ENCODE results near the gene IL36A.

The IL36A gene

GRCh38 chr2:113005030-113005509 is at the start of gene IL36A:
Gene IL36A, plus strand, starts transcription at chr2:113005459. Its CDS starts 413 bp downstream, at chr2:113005872.
- no peak for DNase-seq (ENCODE audit: low read depth)

DNA sequence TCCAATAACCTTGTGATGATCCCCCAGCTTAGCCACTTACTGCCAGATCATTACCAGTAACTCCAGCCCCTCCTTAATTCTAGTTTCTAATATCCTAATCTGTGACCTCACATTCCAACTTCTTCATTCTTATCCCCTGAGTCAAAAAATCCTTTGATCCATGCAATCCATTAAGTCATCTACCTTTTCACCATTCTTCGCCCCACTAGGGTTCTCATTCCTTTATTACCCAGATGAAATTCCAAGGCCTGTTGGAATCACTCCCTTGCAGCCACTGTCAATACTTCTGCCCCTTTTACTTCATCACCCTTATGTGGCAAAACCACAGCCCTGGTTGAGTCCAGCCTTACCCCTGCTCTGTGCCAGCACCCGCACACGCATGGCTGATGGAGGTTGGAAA is 47.7 kb upstream of the IL36A start:
- no peak for DNase-seq (ENCODE audit: low read depth)

DNA sequence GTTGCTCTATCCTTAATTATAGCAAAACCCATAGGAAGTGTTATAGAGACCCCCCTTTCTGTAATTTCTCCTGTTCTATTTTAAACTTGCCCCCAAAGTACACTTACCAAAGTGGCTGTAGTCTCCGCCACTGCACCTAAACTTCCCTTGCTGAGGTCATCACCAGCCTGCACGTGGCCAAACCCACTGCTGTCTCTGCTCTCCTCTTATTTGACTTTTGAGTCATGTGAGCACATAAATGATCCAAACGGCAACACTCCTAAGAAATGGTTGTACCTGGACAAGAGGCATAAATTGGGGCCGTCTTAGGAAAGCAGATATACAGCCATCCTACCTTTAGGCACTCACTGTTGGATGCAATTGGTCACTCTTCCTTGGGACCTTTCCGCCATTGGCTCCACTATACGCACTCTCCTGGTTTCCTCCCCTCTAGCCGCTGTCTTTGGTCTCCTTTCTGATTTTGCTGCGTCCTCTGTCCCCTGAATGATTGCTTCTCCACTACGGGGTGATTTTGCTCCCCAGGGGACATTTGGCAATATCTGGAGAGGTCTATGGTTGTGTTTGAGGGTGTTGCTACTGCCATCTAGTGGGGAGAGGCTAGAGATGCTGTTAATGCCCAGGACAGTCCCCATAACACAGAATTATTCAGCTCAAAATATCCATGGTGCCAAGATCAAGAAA is 46.7 kb upstream of the IL36A start:
- DNase-seq (ENCODE audit: low read depth) = peak; percentile 49

DNA sequence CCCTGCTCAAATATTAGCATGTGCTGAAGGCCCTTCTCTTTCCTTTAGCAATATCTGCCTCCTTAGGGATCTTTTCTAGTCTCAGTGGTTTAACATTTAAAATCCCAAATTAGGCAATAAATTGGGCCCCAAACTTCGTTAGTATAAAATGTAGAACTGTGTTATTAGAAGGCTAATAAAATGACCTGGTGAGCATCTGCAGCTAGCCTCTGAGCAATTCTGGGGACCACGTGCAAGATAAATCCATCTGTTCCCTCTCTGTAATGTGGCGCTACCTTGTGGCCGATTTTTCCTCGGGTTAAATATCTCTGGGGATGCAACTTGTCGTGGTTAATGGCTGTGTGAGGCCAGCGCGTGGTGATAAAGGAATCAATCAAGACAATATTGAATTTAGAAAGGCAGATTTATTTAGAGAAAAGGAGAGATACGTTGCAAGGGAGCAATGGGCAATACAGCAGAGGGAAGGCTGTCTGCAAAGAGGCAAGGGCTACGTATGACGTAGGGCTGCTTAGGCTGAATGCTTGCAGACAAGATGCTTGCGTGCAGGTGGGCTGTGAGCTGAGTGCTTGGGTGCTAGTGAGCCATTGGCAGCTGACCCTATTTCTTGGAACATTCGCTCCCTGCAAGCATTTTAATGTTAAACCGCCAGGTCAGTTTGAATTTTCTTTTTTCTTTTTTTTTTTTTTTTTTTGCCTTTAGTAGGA is 46.0 kb upstream of the IL36A start:
- no peak for DNase-seq (ENCODE audit: low read depth)

GRCh38 chr2:112960230-112960825 is 44.9 kb upstream of the IL36A start:
- no peak for DNase-seq (ENCODE audit: low read depth)

GRCh38 chr2:112962308-112963175 is 42.7 kb upstream of the IL36A start:
- no peak for DNase-seq (ENCODE audit: low read depth)

DNA sequence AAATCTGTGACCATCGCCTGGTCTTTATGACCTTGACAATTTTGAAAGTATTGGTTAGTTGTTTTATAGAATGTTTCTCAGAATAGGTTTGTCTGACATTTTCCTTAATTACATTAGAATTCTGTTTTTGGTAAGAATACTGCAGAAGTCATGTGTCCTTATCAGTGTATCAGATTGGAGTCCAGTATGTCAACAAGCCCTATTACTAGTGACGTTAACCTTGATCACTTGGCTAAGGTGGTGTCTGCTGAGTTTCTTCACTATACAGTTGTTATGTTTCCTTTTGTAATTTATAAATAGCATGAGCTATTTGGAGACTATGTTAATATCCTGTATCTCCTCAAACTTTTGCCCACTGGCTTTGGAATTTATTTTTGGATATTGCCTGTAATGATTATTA is 38.2 kb upstream of the IL36A start:
- DNase-seq (ENCODE audit: low read depth) = no peak

DNA sequence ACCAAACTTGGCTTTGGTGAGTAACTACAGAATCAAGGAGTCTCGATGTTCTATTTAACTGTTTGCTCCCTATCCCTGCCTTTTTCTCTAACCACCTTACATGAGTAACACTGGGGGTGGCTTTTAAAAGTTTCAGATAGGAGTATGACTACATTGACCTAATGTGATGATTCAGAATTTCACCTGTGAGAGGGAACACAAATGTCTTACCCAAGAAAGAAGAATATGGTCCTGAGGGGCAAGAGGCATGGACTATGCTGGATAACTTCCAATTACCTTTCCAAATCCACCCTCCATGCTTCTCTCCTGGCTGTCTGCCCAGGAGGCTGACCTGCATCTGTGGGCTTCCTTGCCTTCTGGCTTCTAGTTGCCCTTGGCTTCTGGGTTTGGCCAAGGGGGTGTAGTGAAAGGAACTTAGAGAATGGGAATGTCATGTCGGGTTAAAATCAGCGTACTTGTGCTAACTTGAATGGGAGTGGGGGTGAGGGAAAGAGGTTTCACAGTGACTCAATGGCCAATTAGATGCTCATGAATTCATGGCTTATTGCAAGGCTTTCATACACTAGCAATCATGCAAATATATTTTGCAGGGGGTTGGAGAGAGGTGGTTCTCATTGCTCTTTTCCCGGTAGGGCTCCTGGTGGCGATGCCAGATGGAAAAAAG is 32.7 kb upstream of the IL36A start:
- no peak for DNase-seq (ENCODE audit: low read depth)

DNA sequence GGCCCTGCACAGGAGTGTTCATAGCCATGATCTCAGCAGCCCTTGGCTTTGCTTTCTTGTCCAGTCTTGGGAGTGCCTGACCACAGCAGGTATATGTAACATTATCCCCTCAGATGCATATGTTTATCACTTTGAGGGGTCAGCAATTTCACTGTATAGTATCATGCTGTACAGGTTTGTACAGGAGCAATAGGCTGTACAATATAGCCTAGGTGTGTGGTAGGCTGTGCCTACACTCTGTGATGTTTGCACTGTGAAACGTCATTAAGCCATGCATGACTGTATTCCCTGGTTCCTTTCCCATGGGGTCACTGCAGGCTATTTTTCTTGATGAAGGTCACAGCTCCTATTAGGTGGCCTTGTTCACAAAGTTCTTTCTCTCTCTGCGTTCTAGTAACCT is 32.1 kb upstream of the IL36A start:
- no peak for DNase-seq (ENCODE audit: low read depth)

- DNase-seq (ENCODE audit: low read depth) = no peak
Measured at GRCh38 chr2:112977559-112978056, 27.7 kb upstream of the IL36A start, which contains the start of gene IL36G. Gene IL36G, plus strand, starts transcription at chr2:112978006. Its CDS starts 633 bp downstream, at chr2:112978639.

- DNase-seq (ENCODE audit: low read depth) = no peak
Measured at GRCh38 chr2:112979731-112980130, 25.5 kb upstream of the IL36A start.

GRCh38 chr2:112980537-112980936 is 24.7 kb upstream of the IL36A start:
- DNase-seq (ENCODE audit: low read depth) = no peak

DNA sequence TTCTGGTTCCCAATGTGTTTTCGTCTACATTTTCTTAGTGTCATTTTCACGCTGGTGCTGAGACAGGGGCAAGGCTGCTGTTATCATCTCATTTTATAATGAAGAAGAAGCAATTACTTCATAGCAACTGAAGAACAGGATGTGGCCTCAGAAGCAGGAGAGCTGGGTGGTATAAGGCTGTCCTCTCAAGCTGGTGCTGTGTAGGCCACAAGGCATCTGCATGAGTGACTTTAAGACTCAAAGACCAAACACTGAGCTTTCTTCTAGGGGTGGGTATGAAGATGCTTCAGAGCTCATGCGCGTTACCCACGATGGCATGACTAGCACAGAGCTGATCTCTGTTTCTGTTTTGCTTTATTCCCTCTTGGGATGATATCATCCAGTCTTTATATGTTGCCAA is 20.2 kb upstream of the IL36A start:
- DNase-seq (ENCODE audit: low read depth) = no peak

DNA sequence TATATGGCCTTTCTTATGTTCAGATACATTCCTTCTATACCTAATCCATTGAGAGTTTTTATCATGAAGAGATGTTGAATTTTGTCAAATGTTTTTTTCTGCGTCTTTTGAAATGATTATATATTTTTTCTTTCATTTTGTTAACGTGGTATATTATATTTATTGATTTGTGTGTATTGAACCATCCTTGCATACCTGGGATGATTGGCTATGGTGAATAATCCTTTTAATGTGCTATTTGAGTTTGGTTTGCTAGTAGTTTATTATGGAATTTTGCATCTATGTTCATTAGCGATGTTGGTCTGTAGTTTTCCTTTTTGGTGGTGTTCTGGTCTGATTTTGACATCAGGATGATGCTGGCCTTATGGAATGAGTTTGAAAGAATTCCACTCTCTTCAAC is 15.6 kb upstream of the IL36A start:
- no peak for DNase-seq (ENCODE audit: low read depth)

GRCh38 chr2:112993831-112994230 is 11.4 kb upstream of the IL36A start:
- no peak for DNase-seq (ENCODE audit: low read depth)

GRCh38 chr2:112994648-112995047 is 10.6 kb upstream of the IL36A start:
- DNase-seq (ENCODE audit: low read depth) = no peak

GRCh38 chr2:112995346-112995920 is 9.8 kb upstream of the IL36A start:
- no peak for DNase-seq (ENCODE audit: low read depth)

DNA sequence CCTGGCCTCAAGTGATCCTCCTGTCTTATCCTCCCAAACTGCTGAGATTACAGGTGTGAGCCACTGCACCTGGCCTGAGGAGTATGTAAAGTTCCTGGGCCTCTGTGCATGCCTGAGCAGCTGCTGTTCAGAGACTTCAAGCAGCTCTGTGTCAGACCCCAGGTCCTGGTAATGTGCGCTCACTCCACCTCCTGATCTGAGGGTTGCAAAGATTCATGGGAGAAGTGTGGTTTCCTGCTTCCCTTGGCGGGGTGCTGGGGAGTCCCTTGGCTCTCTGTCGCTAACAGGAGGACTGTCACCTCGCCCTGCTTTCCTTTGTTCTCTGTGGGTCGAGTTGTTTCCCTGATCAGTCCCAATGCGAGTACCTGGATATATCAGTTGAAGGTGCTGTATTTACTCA is 8.6 kb upstream of the IL36A start:
- DNase-seq (ENCODE audit: low read depth) = no peak

DNA sequence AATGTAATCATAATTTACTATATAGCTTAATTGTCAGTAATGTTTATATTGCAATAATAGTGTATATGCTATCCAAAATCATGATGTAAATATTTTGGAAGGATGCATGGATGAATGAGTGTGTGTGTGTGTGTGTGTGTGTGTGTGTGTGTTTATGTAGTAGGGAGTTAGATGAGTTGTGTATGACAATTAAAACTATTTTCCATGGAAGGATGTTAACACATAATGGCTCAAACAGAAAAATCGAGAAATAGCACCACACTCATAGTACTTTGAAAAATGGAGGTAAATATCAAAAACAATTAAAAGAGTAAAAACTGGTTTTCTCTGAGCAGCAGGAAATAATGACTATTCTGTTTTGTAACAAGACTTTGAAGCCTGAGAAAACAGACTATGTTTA is 8.1 kb upstream of the IL36A start:
- DNase-seq (ENCODE audit: low read depth) = no peak

DNA sequence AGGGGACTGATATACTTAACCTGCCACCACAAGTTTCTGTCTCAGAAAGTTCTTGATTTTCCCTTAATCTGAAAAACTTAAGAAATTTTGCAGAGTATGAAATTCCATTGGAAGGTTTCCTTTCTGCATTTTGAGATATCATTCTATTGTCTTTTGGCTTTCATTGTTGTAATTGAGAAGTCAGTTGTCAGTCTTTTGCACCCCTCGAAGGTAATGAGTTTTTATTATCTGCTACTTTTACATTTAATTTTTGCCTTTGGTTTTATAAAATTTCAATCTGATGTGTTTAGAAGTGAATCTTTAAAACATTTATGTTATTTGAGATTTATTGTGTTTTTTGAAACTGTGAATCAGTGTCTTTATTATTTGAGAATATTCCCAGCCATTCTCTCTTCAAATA is 4.8 kb upstream of the IL36A start:
- no peak for DNase-seq (ENCODE audit: low read depth)

- no peak for DNase-seq (ENCODE audit: low read depth)
Measured at GRCh38 chr2:113002677-113003076, 2.6 kb upstream of the IL36A start.
